HCT116 (cell line): ENCODE data around the gene ZCCHC24. TPM values are rescaled to one million over a fixed set of nuclear protein-coding genes. Genes with fewer than 3 reads are reported as not detected.

Source experiments
- ATAC-seq: fragments of 200-7000 bp; cut with Tn5 transposase; 2 replicates; pipeline ENCODE4 v1.9.1; 2020; ENCODE audit warnings: mild to moderate bottlenecking, moderate library complexity
- BruUV-seq: library from RNA; stranded (reverse); fragments of 400-500 nt; replicated peaks from 2 replicates; lab custom pipeline; 2021; lab: Mats Ljungman, UMichigan
- CTCF ChIA-PET: fragments of 300-600 bp; sonication (Branson Sonifier 250); formaldehyde crosslinking; loops from one replicate; lab custom pipeline; 2021; ENCODE audit warnings: antibody characterized with exemption; lab: Charles Lee
- POLR2A ChIA-PET: fragments of 300-600, 350-600 bp; sonication (Branson Sonifier 250); formaldehyde crosslinking; loops from one replicate; lab custom pipeline; 2021; ENCODE audit warnings: antibody characterized with exemption; lab: Charles Lee
- RAD21 ChIA-PET, 2 experiments: fragments of 300-600 bp; sonication (Branson Sonifier 250); formaldehyde crosslinking; loops; one replicate each; lab custom pipeline; 2023; ENCODE audit warnings: low total read pairs in 2 of 2; ENCODE audit not compliant: uncharacterized antibody in 2 of 2, unreplicated experiment in 2 of 2, low non-redundant PET in 1 of 2; lab: Charles Lee
- DNase-seq: peaks from one replicate; pipeline ENCODE4 v3.0.0-alpha.2; 2010; ENCODE audit warnings: low read depth, low spot score
- H2AFZ ChIP-seq: fragments of 200-600 bp; shearing (Covaris generic), sonication (generic); 2 replicates; pipeline ENCODE4 v1.6.1; 2017; ENCODE audit warnings: low read depth, mixed run types, mixed read lengths, antibody characterized with exemption, low read length; ENCODE audit not compliant: poor library complexity, severe bottlenecking
- H3K27ac ChIP-seq: 2 replicates; pipeline ENCODE4 v1.5.1; 2012; ENCODE audit warnings: low read depth, low read length
- H3K27me3 ChIP-seq: fragments of 200-600 bp; sonication (generic); 2 replicates; pipeline ENCODE4 v1.6.1; 2016; ENCODE audit warnings: mixed run types, low read length, mixed read lengths; ENCODE audit not compliant: insufficient read depth
- H3K36me3 ChIP-seq, 2 experiments: fragments of 200-500 bp in 1 of 2; fragments of 200-600 bp in 1 of 2; sonication (Bioruptor generic) in 1 of 2; sonication (generic) in 1 of 2; 2 replicates each; pipeline versions ENCODE4 v1.5.1 to v1.6.1; 2014 to 2016; ENCODE audit warnings: low read length in 2 of 2, inconsistent platforms in 1 of 2, mixed read lengths in 1 of 2, mixed run types in 1 of 2; ENCODE audit not compliant: insufficient read depth in 2 of 2, control insufficient read depth in 1 of 2
- H3K4me1 ChIP-seq, 2 experiments: fragments of 200-600 bp in 1 of 2; sonication (generic) in 1 of 2; 2 replicates each; pipeline versions ENCODE4 v1.5.1 to v1.6.1; 2012 to 2017; ENCODE audit warnings: low read length in 2 of 2, inconsistent platforms in 1 of 2, mild to moderate bottlenecking in 1 of 2, mixed read lengths in 1 of 2, mixed run types in 1 of 2, moderate library complexity in 1 of 2; ENCODE audit not compliant: insufficient read depth in 2 of 2, control insufficient read depth in 1 of 2
- H3K4me2 ChIP-seq: fragments of 200-600 bp; sonication (generic); 2 replicates; pipeline ENCODE4 v1.6.1; 2017; ENCODE audit warnings: mixed run types, low read length, mixed read lengths
- H3K4me3 ChIP-seq, 2 experiments: fragments of 200-600 bp in 1 of 2; sonication (generic) in 1 of 2; replicated peaks in 1 of 2; 2 replicates each; pipeline ENCODE4 v1.5.1; 2011 to 2016; ENCODE audit warnings: low read length in 2 of 2, control low read depth in 1 of 2, low read depth in 1 of 2, mild to moderate bottlenecking in 1 of 2, mixed read lengths in 1 of 2, mixed run types in 1 of 2
- H3K79me2 ChIP-seq: fragments of 200-600 bp; sonication (generic); 2 replicates; pipeline ENCODE4 v1.6.1; 2017; ENCODE audit warnings: mild to moderate bottlenecking, mixed run types, low read length, moderate library complexity, mixed read lengths; ENCODE audit not compliant: insufficient read depth
- H3K9ac ChIP-seq: fragments of 200-600 bp; sonication (generic); 2 replicates; pipeline ENCODE4 v1.6.1; 2016; ENCODE audit warnings: low read length, mixed read lengths
- H3K9me2 ChIP-seq: fragments of 200-600 bp; sonication (generic), shearing (Covaris generic); 2 replicates; pipeline ENCODE4 v1.6.1; 2017; ENCODE audit warnings: mixed run types, mild to moderate bottlenecking, moderate library complexity; ENCODE audit not compliant: insufficient read depth
- H3K9me3 ChIP-seq, 2 experiments: fragments of 200-500 bp in 1 of 2; fragments of 200-600 bp in 1 of 2; sonication (Bioruptor generic) in 1 of 2; sonication (generic) in 1 of 2; 2 replicates each; pipeline ENCODE4 v1.6.1; 2014 to 2017; ENCODE audit warnings: low read length in 2 of 2, mixed read lengths in 2 of 2, inconsistent platforms in 1 of 2, low read depth in 1 of 2, mild to moderate bottlenecking in 1 of 2, mixed run types in 1 of 2, moderate library complexity in 1 of 2; ENCODE audit not compliant: control insufficient read depth in 1 of 2, insufficient read depth in 1 of 2
- H4K20me1 ChIP-seq: fragments of 200-600 bp; sonication (generic), shearing (Covaris generic); 2 replicates; pipeline ENCODE4 v1.6.1; 2017; ENCODE audit warnings: mixed run types, mild to moderate bottlenecking, moderate library complexity; ENCODE audit not compliant: insufficient read depth
- CTCF ChIP-seq, 3 experiments: fragments of 200-600 bp in 1 of 3; sonication (generic) in 1 of 3; IDR thresholded peaks in 2 of 3; conservative IDR thresholded peaks in 1 of 3; 2 replicates each; pipeline ENCODE4 v1.5.1; 2012 to 2017; ENCODE audit warnings: low read depth in 2 of 3, low read length in 2 of 3, antibody characterized with exemption in 1 of 3, borderline replicate concordance in 1 of 3, control low read depth in 1 of 3, mild to moderate bottlenecking in 1 of 3, mixed read lengths in 1 of 3, mixed run types in 1 of 3, moderate library complexity in 1 of 3; ENCODE audit not compliant: insufficient read depth in 1 of 3
- EZH2 ChIP-seq: fragments of 200-600 bp; sonication (generic); IDR thresholded peaks from 2 replicates; pipeline ENCODE4 v1.6.1; 2017; ENCODE audit warnings: antibody characterized with exemption, mixed run types
- MAX ChIP-seq: IDR thresholded peaks from 2 replicates; pipeline ENCODE4 v1.6.1; 2012
- SRF ChIP-seq: IDR thresholded peaks from 2 replicates; pipeline ENCODE4 v1.6.1; 2012; ENCODE audit warnings: low read depth
- ZFX ChIP-seq: fragments of 450-650 bp; IDR thresholded peaks from 2 replicates; pipeline ENCODE4 v1.6.1; 2017
- intact Hi-C: fragments of 100-400 bp; cut with micrococcal nuclease; formaldehyde crosslinking; loops from 2 replicates; pipeline ENCODE4 v1.10.0; 2022
- total RNA-seq: library from RNA; stranded (reverse); gene quantifications from one replicate; pipeline ENCODE4 v1.2.1, GENCODE V29; 2021; ENCODE audit not compliant: unreplicated experiment

The ZCCHC24 gene
- total RNA-seq, 1 experiment from 2014 or later, result 7.0 TPM

- H3K4me2 ChIP-seq, result peak overlapping the region; percentile 39
- RAD21 ChIA-PET, result interaction anchor here (1.2 to 1.3 kb wide), 2 partner anchors 117 kb away, joined by 3 to 4 read pairs; no protein-coding TSS in a partner anchor
- CTCF ChIA-PET, result interaction anchor here (1.0 to 2.2 kb wide), 2 partner anchors 10 to 117 kb away, joined by 3 to 7 read pairs; no protein-coding TSS in a partner anchor
- TF ChIP-seq ZFX (no peak), MAX (peak; percentile 54; the same call in 1 of the 2 replicates), CTCF (IDR thresholded peaks at IDR 0.05 in 2 of 3, conservative IDR thresholded peaks at IDR 0.05 in 1 of 3; ENCODE audit: borderline replicate concordance in 1 of 3, insufficient read depth in 1 of 3, low read depth in 2 of 3, low read length in 2 of 3) (peak; percentile 26 to 45 (median 38); a peak in 4 of 6 replicates), EZH2 (no peak), SRF (no peak)
- no peak overlapping the region for H3K27ac ChIP-seq
- H3K27me3 ChIP-seq, result peaks cover 7% of the 10 kb centered on the region; the same call in 1 of the 2 replicates
- peak overlapping the region; percentile 93 for H2AFZ ChIP-seq
- H3K9ac ChIP-seq, result no peak overlapping the region; the same call in 1 of the 2 replicates
- H3K36me3 ChIP-seq, result no peaks in the 10 kb centered on the region
- no peaks in the 10 kb centered on the region for H4K20me1 ChIP-seq
- BruUV-seq, result no TSS peak
- no peaks in the 10 kb centered on the region for H3K79me2 ChIP-seq
- POLR2A ChIA-PET, result no interaction called here
- H3K9me2 ChIP-seq, result no peaks in the 10 kb centered on the region
- H3K4me3 ChIP-seq, result no peak overlapping the region
- H3K4me1 ChIP-seq, result peaks cover 26 to 40% of the 10 kb centered on the region in 2 experiments
- ATAC-seq (peak; percentile 51), DNase-seq (no peak)
- intact Hi-C loops, result loop anchor here (5.0 kb wide), 1 partner anchor 194 kb away; no protein-coding TSS in a partner anchor
- H3K9me3 ChIP-seq, result no peaks in the 10 kb centered on the region
Observed at GRCh38 chr10:79491143-79491835, 45.9 kb upstream of the ZCCHC24 start.
